Hematopoietic multipotent progenitor cell treated with erythropoietin and hydrocortisone succinate and interleukin-3 and kit ligand, for 8 days (in vitro differentiated cells): Measurements from ENCODE around the gene ANKLE1.

ENCODE experiments used
- DNase-seq: peaks from one replicate; pipeline ENCODE4 v3.0.0-alpha.2; 2015

Gene ANKLE1

GRCh38 chr19:17309198-17309964 lies 27.7 kb downstream of the ANKLE1 start, which contains the start of gene DDA1:
Gene DDA1 (plus strand): TSS chr19:17309563. CDS start chr19:17309655, 92 bp downstream.
- DNase-seq: peak; percentile 100

GRCh38 chr19:17309965-17310461 lies 28.3 kb downstream of the ANKLE1 start:
- DNase-seq: no peak

GRCh38 chr19:17311455-17312188 lies 29.9 kb downstream of the ANKLE1 start:
- DNase-seq: no peak

- no peak for DNase-seq
Measured at GRCh38 chr19:17312189-17313113, 30.8 kb downstream of the ANKLE1 start.

GRCh38 chr19:17314007-17314593 lies 32.4 kb downstream of the ANKLE1 start:
- no peak for DNase-seq

- no peak for DNase-seq
Measured at GRCh38 chr19:17318966-17319365, 37.3 kb downstream of the ANKLE1 start.

GRCh38 chr19:17319473-17320238 lies 38.0 kb downstream of the ANKLE1 start:
- DNase-seq: no peak

- no peak for DNase-seq
Measured at GRCh38 chr19:17320435-17320834, 38.7 kb downstream of the ANKLE1 start.

GRCh38 chr19:17321655-17322489 lies 40.2 kb downstream of the ANKLE1 start:
- DNase-seq: no peak

- DNase-seq: no peak
Measured at GRCh38 chr19:17322854-17323253, 41.2 kb downstream of the ANKLE1 start.

GRCh38 chr19:17323300-17323963 lies 41.7 kb downstream of the ANKLE1 start:
- DNase-seq: no peak

- DNase-seq: peak; percentile 27
Measured at GRCh38 chr19:17323964-17324332, 42.2 kb downstream of the ANKLE1 start.

- no peak for DNase-seq
Measured at GRCh38 chr19:17324357-17325114, 42.8 kb downstream of the ANKLE1 start.

- no peak for DNase-seq
Measured at GRCh38 chr19:17325133-17325532, 43.4 kb downstream of the ANKLE1 start.

- DNase-seq: no peak
Measured at GRCh38 chr19:17325881-17326594, 44.3 kb downstream of the ANKLE1 start.

- no peak for DNase-seq
Measured at GRCh38 chr19:17326595-17326966, 44.9 kb downstream of the ANKLE1 start.

GRCh38 chr19:17327068-17327653 lies 45.5 kb downstream of the ANKLE1 start:
- no peak for DNase-seq
